Erythroblast (primary cell): Measurements from ENCODE around the gene NMUR1.

Experiments used
- DNase-seq, 2 experiments: peaks; one replicate each; lab custom pipeline; 2025; lab: John Stamatoyannopoulos, UW
- GATA1 ChIP-seq: IDR thresholded peaks from 2 replicates; pipeline ENCODE4 v1.6.1; 2011; ENCODE audit warnings: low read depth, mild to moderate bottlenecking, control low read depth, low read length, moderate library complexity
- POLR2A ChIP-seq: IDR thresholded peaks from 2 replicates; pipeline ENCODE4 v1.6.1; 2011; ENCODE audit warnings: mild to moderate bottlenecking, low read length

The NMUR1 gene

DNA sequence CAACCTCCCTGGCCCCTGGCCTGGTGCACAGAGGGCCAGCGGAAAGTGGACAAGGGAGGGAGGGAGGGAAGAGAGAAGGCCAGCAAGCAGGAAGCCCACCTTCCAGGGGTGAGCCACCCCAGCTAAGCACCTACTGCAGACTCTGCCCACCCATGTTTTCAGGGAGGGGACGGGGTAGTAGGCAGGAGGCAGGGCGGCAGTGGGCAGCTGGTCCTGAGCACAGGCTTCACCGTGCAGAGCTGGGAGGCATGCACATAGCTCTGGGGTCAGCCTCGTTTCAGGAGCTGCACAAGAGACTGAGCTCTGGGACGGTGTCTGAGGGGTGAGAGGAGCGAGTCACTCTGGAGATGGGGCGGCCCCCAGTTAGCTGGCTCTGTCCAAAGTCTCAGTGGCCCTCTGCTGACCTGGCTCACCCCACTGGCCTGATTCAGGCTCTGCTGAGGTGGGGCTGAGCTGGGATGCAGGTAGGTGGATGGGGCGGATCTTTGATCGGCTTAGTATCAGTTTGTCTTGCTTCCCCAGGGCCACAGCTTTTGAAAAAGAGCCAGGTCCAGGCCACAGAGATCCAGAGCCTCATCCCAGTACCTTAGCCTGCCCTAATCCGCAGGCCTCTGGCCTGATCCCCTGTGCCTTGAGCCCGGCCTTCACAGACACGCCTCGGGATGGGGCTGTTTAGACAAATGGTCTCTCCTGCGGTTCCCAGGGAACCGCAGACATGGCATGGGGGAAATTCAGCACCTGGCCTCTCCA lies 3.7 kb downstream of the NMUR1 start:
- no peak for DNase-seq
- TF ChIP-seq GATA1 (no peak), POLR2A (no peak)

DNA sequence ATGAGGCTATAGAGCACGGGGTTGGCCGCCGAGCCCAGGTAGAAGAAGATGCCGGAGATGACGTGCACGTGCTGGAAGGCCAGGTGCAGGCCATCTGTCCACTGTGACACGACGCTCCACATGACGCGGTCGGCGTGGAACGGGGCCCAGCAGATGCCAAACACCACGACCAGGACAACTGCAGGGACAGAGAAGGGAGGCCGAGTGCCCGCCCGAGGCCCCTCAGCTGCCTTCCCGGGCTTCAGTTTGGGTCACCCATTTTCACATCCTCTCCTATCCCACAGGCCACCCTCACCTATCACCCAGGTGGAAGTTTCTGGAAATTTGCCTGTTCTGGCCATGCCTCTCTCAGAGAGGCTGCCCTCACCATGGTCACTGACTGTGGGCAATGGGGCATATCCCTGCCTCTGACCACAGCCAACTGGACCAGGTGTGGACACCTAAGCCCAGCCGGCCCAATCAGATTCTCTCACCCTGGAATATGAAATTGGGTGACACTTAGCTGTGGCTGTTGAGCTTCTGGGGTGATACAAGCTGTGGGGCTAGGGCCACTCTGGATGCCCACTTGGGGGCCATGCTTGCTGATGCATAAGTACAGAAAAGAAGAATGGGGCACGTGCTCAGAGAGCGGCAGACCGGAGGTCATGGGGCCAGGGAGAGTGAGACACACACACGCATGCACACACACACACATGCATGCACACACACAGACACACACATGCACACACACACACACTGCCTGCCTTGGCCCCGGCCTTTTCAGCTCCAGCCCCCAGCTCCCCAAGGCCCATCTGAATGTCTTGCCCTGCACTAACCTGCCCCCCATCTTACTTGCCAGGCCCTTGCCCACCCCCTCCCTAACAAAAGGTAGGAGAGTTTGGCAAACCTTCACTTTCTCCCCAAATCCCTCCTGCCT lies 4.7 kb downstream of the NMUR1 start:
- DNase-seq, result no peak
- TF ChIP-seq GATA1, result no peak
- TF ChIP-seq POLR2A, result no peak

DNA sequence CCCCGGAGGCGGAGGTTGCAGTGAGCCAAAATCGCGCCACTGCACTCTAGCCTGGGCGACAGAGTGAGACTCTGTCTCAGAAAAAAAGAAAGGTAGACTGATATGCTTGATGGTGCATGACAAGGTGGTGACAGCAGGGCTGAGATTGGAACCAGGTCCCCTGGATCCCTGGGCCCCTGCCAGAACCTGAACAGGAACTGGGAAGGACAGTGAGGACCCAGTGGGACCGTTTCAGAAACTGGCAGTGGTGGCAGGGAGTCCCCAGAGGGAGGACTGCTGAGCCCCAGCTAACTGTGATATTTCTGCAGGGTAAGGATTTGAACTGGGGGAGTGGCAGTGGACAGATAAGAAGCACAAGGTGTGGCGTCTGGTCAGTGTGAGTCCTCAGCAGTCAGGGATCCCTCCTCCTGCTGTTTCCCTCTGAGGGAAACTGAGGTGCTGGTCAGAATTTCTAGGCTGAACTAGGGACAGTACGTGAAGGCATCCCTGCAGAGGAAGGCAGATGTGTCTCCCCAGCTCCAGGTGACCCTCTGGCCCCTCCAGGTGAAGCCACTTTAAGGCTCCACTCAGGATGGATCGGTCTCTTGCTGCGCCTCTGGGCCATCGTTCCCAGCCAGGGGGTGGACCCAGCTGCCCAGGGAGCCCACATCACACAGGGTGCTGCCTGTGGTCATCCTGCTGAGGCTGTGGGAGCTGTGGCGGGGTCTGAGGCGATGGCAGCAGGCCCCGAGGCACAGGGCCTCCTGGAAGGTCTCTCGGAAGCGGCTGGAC lies 5.6 kb downstream of the NMUR1 start:
- TF ChIP-seq POLR2A (no peak), GATA1 (no peak)
- no peak for DNase-seq

DNA sequence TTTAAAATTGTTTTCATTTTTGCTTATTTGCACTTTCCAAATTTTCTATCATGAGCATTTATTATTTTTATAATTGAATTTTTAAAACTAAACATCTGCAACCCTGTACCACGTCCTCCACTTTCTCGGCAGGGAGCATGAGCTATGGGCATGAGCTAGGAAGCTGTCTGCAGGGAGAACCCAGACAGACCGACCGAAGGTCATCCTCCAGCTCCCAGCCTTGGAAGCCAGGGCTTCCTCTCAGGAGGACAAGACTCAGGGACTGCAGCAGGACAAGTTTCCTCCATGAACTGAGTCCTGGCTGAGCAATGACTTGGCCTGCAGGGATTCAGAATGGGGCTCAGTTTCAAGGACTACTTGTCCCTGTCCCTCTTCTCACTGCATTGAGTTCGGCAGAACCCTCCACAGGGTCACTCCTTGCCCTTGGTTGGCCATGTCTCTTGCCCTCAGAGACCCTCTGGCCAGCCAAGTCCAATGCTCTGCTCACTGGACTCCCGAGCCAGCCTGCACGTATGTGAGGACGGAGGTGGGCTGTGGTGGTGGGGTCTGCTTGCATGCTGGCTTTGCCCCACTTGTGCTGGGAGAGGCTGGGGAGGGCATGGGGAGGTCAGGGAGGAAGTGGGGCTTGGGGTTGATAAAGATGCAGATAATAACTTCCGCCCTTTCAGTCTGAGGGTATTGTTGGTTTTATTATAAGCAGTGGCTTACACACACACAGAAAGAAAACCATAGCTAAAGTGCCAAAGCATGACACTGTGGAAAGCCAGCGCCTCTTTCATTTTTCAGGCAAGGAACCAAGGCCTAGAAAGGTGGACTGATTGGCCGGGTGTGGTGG lies 6.6 kb downstream of the NMUR1 start:
- no peak for TF ChIP-seq GATA1
- no peak for DNase-seq

DNA sequence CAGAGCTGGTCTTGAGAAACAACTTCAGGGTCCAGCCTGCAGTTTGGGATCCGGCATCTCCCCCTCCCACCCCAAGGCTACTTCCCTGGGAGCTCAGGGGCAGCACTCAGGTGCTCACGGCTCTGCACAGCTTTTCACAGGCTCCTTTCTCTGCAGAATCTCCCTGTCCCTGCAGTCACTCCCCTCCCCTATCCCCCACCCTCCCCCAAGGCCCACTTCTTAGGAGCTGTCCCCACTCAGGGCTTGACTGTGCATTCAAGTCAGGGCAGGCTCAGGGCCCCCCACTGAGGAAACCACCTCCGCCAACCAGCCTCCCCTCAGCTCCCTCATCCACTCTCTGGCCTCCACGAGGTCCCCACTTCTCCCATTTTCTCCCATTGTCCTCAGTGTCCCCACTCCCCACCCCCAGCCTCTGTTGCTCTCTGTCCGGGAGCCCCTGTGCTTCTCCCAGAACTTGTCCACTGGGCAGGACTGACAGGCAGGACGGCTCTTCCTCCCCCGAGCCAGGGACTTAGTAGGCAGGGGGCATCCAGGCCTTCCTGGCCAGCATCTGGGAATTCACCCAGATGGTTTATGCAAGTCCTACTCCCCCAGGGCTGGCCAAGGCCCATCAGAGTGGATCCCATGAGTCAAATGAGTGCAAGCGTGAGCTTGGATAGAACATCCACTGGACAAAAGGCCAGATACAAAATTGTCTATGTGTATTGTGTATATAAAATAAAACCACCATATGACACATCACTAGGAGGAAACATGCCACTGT lies 7.6 kb downstream of the NMUR1 start:
- no peak for TF ChIP-seq GATA1
- TF ChIP-seq POLR2A, result no peak
- DNase-seq, result no peak

DNA sequence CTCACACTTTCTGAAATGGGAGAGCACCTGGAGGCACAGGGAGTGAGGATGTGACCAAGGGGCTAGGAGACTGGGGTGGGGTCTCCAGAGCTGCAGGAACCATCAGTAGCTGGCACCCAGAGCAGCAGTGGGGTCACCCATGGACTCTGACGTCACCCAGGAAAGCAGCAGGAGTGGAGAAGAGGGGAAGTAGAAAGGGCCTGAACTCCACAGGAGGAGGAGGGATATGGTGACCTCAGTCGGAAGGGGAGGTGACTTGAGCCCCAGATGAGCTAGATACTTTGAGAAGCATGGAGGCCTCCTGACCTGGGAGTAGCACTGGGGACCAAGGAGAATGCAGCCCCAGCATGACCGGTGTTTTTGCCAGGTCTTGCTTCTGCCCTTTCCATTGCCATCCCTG lies 8.8 kb downstream of the NMUR1 start:
- DNase-seq, result no peak
- no peak for TF ChIP-seq GATA1
- no peak for TF ChIP-seq POLR2A

DNA sequence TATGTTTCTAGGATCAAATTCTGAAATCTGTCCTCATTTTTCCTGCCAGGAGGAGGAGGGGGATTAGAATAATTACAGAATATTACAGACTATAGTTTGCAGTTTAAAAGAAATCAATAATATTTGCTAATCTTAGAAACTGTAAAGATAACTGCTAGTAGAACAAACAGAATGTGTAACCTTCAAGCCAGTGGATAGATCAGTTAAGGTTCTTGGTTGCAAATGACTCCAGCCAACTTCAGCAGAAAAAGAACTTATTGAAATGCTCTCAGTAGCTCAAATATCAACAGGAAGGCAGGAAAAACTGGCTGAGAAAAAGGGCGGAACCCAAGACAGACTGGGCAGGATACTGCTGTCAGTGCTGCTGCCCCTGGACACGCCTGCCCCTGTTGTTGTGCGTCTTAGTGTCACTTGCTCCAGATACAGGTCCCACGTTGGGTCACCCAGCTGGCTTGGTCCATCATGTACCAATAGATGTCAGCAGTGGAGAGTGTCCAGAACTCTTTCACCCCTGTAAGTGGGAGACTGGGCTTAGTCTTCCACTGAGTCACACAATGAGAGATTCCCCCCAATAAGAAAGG lies 10.2 kb downstream of the NMUR1 start:
- DNase-seq, result no peak

DNA sequence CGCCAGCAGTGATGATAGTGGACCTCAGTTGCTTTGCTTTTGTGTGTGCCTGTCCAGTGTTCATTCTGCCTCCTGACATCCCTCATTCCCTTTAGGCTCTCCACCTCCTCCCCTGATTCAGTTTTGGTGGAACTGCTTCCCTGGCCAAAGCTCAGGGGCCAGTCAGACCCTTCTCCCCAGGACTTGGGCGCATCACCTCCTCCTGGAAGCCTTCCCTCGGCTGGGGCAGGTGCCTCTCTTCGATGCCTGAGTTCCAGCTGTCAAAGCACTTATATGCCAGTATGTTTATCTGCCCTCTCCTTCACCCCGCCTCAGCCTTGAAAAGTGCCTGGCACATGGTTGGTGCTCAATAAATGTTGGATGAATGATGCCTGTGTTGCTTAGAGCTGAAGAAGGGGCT lies 11.5 kb downstream of the NMUR1 start:
- no peak for TF ChIP-seq POLR2A
- TF ChIP-seq GATA1, result no peak
- DNase-seq, result no peak

More for the DNA sequence above, 10.2 kb downstream of the NMUR1 start:
- no peak for TF ChIP-seq POLR2A
- TF ChIP-seq GATA1, result no peak

DNA sequence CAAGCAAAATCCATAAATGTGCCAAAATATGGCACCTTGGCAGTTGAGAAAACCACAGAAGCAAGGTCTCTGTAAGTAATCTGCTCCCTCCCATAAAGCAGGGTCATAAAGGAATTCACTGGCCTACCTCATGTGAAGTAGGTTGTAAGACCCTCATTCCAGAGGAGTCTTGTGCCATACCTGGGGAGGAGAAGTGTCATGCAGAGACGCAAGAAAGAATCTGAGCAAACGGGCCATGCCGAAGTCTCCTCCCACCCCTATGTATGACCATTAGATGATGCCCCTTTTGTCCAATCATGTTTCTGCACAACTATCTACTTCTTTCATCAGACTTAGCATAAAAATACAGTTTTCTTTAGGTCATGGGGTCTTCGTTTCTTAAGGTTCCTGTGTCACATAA lies 14.6 kb downstream of the NMUR1 start:
- DNase-seq, result peak in 1 of 2 experiments; percentile 28
- TF ChIP-seq POLR2A (no peak), GATA1 (no peak)

DNA sequence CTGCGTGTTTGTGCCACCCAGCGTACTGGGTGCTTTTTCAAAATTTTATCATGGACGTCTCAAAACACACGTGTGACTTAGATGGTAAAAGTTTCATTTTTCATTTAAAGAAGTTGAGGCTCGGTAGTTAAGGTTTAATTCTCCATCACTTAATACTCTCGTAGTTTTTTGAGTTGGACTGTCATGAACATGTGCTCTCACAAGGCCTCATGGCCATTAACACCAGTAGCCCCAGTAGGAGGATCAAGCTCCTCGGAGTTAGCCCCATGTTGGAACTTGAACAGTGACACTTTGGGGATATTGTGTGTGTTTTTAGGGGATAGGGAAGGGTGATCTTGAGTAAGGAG lies 15.3 kb downstream of the NMUR1 start:
- peak in 1 of 2 experiments; percentile 63 for DNase-seq
- TF ChIP-seq POLR2A, result no peak
- TF ChIP-seq GATA1, result no peak

DNA sequence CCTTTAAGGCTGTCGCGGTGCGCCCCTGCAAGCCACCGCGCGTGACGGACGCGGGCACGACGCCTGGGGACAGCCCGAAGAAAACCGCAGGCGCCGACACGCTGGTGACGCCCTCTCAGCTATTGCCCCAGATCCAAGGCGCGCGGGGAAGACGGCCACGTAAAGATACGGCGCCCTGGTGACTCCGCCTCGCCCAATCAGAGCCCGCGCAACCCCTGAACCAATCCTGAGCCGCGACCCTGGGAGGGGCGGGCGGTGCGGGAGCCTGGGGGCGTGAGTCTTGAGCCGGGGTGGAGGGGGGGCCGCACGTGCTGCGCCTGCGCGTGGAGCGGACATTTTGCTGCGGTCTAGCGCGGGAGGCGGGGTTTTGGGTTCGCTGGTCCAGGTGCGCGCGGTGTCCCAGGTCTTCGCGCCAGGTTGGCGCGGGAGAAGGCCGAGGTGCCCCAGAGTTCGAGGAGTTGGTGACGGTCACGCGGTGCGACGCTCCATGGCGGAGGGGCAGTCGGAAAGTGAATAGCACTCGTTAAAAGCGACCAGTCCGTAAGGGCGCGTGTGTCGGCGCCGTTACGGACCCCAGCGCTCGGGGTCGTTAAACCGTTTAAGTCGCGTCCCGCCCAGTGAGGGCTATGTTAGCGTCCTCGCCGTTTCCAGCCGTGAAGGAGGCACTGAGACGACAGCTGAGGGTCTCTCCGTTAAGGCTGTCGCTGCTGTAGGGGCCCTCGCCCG lies 15.9 kb downstream of the NMUR1 start:
- TF ChIP-seq POLR2A (peak; percentile 95), GATA1 (no peak)

More for the DNA sequence above, 15.9 kb downstream of the NMUR1 start:
- peak; percentile 99 to 100 for DNase-seq
